Esophagus squamous epithelium (tissue), 4 donors: ENCODE measurements around the gene SOX15.

Experiments used
- CTCF ChIP-seq, 6 experiments: fragments of 450-650 bp in 4 of 6; fragments of 200-600 bp in 2 of 6; sonication (generic) in 2 of 6; IDR thresholded peaks; one replicate each; pipeline ENCODE4 v1.5.1; 2016 to 2019; ENCODE audit warnings: antibody characterized with exemption in 6 of 6, mild to moderate bottlenecking in 4 of 6, moderate library complexity in 4 of 6
- POLR2A ChIP-seq, 4 donors: fragments of 450-650 bp; IDR thresholded peaks; one replicate each; pipeline ENCODE4 v1.6.1; 2017; ENCODE audit warnings: antibody characterized with exemption in 4 of 4, mild to moderate bottlenecking in 4 of 4, moderate library complexity in 3 of 4

DNA sequence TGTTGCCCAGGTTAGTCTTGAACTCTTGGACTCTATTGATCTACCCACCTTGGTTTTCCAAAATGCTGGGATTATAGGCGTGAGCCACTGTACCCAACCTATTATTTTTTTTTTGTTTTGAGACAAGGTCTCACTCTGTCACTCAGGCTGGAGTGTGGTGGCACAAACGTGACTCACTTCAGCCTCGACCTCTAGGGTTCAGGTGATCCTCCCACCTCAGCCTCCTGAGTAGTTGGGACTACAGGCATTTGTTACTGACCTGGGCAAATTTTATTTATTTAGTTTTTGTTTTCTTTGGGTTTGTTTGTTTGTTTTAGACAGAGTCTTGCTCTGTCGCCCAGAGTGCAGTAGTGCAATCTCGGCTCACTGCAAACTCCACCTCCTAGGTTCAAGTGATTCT is 33.8 kb upstream of the SOX15 start:
- TF ChIP-seq CTCF (IDR thresholded peaks at IDR 0.05) (no peak), POLR2A (IDR thresholded peaks at IDR 0.05) (no peak)
